ENCODE measurements around the gene LRRC52. TPM values are rescaled to one million over a fixed set of nuclear protein-coding genes. Genes with fewer than 3 reads are reported as not detected.

LRRC52 gene
- total RNA-seq, 2 donors from 2014 or later = not detected

- Histone ChIP-seq H3K9me3 (no peaks in the 10 kb centered on the region), H3K4me1 (replicated peaks) (no peaks in the 10 kb centered on the region), H3K4me3 (no peak overlapping the region), H3K27me3 (replicated peaks; ENCODE audit: insufficient read depth) (no peaks in the 10 kb centered on the region), H3K36me3 (no peaks in the 10 kb centered on the region), H3K27ac (no peak overlapping the region)
- no peak for TF ChIP-seq CTCF (IDR thresholded peaks at IDR 0.05)
- no peak for TF ChIP-seq POLR2AphosphoS5 (IDR thresholded peaks at IDR 0.05)
- no peak for TF ChIP-seq POLR2A (IDR thresholded peaks at IDR 0.05)
- intact Hi-C loops (cut with DNase I) = no loop called here
- 92% methylated on average over 4 of the region's 4 CpGs for WGBS
- DNase-seq (ENCODE audit: low spot score) = no peak
Measured at GRCh38 chr1:165565751-165566490, 22.1 kb downstream of the LRRC52 start.

GRCh38 chr1:165570078-165570477, 26.3 kb downstream of the LRRC52 start:
- 44% methylated on average over 3 of the region's 3 CpGs for WGBS

GRCh38 chr1:165573787-165574186, 30.0 kb downstream of the LRRC52 start:
- Histone ChIP-seq H3K9me3 (no peaks in the 10 kb centered on the region), H3K4me1 (replicated peaks) (no peaks in the 10 kb centered on the region), H3K27me3 (replicated peaks; ENCODE audit: insufficient read depth) (no peaks in the 10 kb centered on the region), H3K36me3 (no peaks in the 10 kb centered on the region), H3K4me3 (no peak overlapping the region), H3K27ac (no peak overlapping the region)
- no peak for TF ChIP-seq POLR2AphosphoS5 (IDR thresholded peaks at IDR 0.05)
- TF ChIP-seq CTCF (IDR thresholded peaks at IDR 0.05) = no peak
- no peak for TF ChIP-seq POLR2A (IDR thresholded peaks at IDR 0.05)
- DNase-seq (ENCODE audit: low spot score) = no peak
- intact Hi-C loops (cut with DNase I) = no loop called here
- 97% methylated on average over 1 of the region's 1 CpG for WGBS

More at GRCh38 chr1:165570078-165570477, 26.3 kb downstream of the LRRC52 start:
- H3K4me1 ChIP-seq (replicated peaks) = no peaks in the 10 kb centered on the region
- no peak for DNase-seq (ENCODE audit: low spot score)
- H3K27ac ChIP-seq = no peak overlapping the region
- H3K36me3 ChIP-seq = no peaks in the 10 kb centered on the region
- intact Hi-C loops (cut with DNase I) = no loop called here
- H3K9me3 ChIP-seq = no peaks in the 10 kb centered on the region
- H3K4me3 ChIP-seq = no peak overlapping the region
- TF ChIP-seq POLR2A (IDR thresholded peaks at IDR 0.05) = no peak
- TF ChIP-seq POLR2AphosphoS5 (IDR thresholded peaks at IDR 0.05) = no peak
- TF ChIP-seq CTCF (IDR thresholded peaks at IDR 0.05) = no peak
- no peaks in the 10 kb centered on the region for H3K27me3 ChIP-seq (replicated peaks; ENCODE audit: insufficient read depth)

- intact Hi-C loops (cut with DNase I) = no loop called here
- no peak for DNase-seq (ENCODE audit: low spot score)
- H3K27me3 ChIP-seq (replicated peaks; ENCODE audit: insufficient read depth) = no peaks in the 10 kb centered on the region
- H3K36me3 ChIP-seq = no peaks in the 10 kb centered on the region
- H3K9me3 ChIP-seq = no peaks in the 10 kb centered on the region
- H3K4me3 ChIP-seq = no peak overlapping the region
- H3K27ac ChIP-seq = no peak overlapping the region
- H3K4me1 ChIP-seq (replicated peaks) = no peaks in the 10 kb centered on the region
- TF ChIP-seq POLR2A (IDR thresholded peaks at IDR 0.05) = no peak
- TF ChIP-seq CTCF (IDR thresholded peaks at IDR 0.05) = no peak
- no peak for TF ChIP-seq POLR2AphosphoS5 (IDR thresholded peaks at IDR 0.05)
Measured at GRCh38 chr1:165574295-165574694, 30.5 kb downstream of the LRRC52 start.

- H3K9me3 ChIP-seq = no peaks in the 10 kb centered on the region
- no peak for DNase-seq (ENCODE audit: low spot score)
- H3K27me3 ChIP-seq (replicated peaks; ENCODE audit: insufficient read depth) = no peaks in the 10 kb centered on the region
- no peak overlapping the region for H3K27ac ChIP-seq
- no peaks in the 10 kb centered on the region for H3K4me1 ChIP-seq (replicated peaks)
- no peaks in the 10 kb centered on the region for H3K36me3 ChIP-seq
- 42% methylated on average over 4 of the region's 4 CpGs for WGBS
- intact Hi-C loops (cut with DNase I) = no loop called here
- no peak overlapping the region for H3K4me3 ChIP-seq
- TF ChIP-seq POLR2AphosphoS5 (IDR thresholded peaks at IDR 0.05) (no peak), CTCF (IDR thresholded peaks at IDR 0.05) (no peak), POLR2A (IDR thresholded peaks at IDR 0.05) (no peak)
Measured at GRCh38 chr1:165575468-165576099, 31.8 kb downstream of the LRRC52 start.
